GM12878 (cell line): Measurements from ENCODE around the gene COL7A1. TPM values are rescaled to one million over a fixed set of nuclear protein-coding genes. Genes with fewer than 3 reads are reported as not detected.

Experiments used
- ATAC-seq: fragments of 200-7000 bp; cut with Tn5 transposase; 3 replicates; pipeline ENCODE4 v1.9.1; 2020; ENCODE audit warnings: mild to moderate bottlenecking, moderate library complexity
- BruUV-seq: library from RNA; stranded (reverse); fragments of 400-500 nt; replicated peaks from 2 replicates; lab custom pipeline; 2021; lab: Mats Ljungman, UMichigan
- CTCF ChIA-PET: fragments of 300-600 bp; sonication (Branson Sonifier 250); formaldehyde crosslinking; extraction: SDS; loops from one replicate; lab custom pipeline; 2021; ENCODE audit warnings: inconsistent platforms; lab: Yijun Ruan, JAX
- POLR2A ChIA-PET: fragments of 350-600 bp; formaldehyde crosslinking; extraction: SDS; loops from one replicate; lab custom pipeline; 2021; ENCODE audit warnings: inconsistent platforms; lab: Charles Lee
- RAD21 ChIA-PET: fragments of 300-600 bp; sonication (Branson Sonifier 250); formaldehyde crosslinking; loops from one replicate; lab custom pipeline; 2023; ENCODE audit warnings: antibody characterized with exemption; ENCODE audit not compliant: unreplicated experiment; lab: Charles Lee
- SMC1A ChIA-PET: fragments of 300-600 bp; sonication (Branson Sonifier 250); formaldehyde crosslinking; loops from one replicate; lab custom pipeline; 2023; ENCODE audit not compliant: unreplicated experiment, uncharacterized antibody; lab: Charles Lee
- DNase-seq: peaks from one replicate; pipeline ENCODE4 v3.0.0-alpha.2; 2011; ENCODE audit warnings: low read depth, low spot score
- FAIRE-seq: peaks from 3 replicates; lab custom pipeline; 2011; peaks lifted over from hg19 to GRCh38; lab: Jason Lieb, UNC
- H2AFZ ChIP-seq: 2 replicates; pipeline ENCODE4 v1.6.0; 2011; ENCODE audit warnings: low read depth, low read length, control low read depth; ENCODE audit not compliant: control insufficient read depth
- H3K27ac ChIP-seq: 2 replicates; pipeline ENCODE4 v1.5.1; 2011; ENCODE audit warnings: control low read depth; ENCODE audit not compliant: control insufficient read depth, insufficient read depth
- H3K27me3 ChIP-seq, 2 experiments: replicated peaks in 1 of 2; 2 replicates each; pipeline versions ENCODE4 v1.6.0 to v1.6.1; 2011; ENCODE audit warnings: low read length in 1 of 2; ENCODE audit not compliant: control insufficient read depth in 2 of 2, insufficient read depth in 2 of 2
- H3K36me3 ChIP-seq, 2 experiments: 2 replicates each; pipeline ENCODE4 v1.5.1; 2011; ENCODE audit warnings: low read length in 1 of 2; ENCODE audit not compliant: control insufficient read depth in 2 of 2, insufficient read depth in 2 of 2
- H3K4me1 ChIP-seq: 2 replicates; pipeline ENCODE4 v1.6.1; 2011; ENCODE audit warnings: mild to moderate bottlenecking, low read length, moderate library complexity, mixed read lengths; ENCODE audit not compliant: control insufficient read depth, insufficient read depth
- H3K4me2 ChIP-seq: 2 replicates; pipeline ENCODE4 v1.6.0; 2011; ENCODE audit warnings: control low read depth; ENCODE audit not compliant: control insufficient read depth, insufficient read depth
- H3K4me3 ChIP-seq: fragments of 200-600 bp; sonication (generic); 2 replicates; pipeline ENCODE4 v1.5.1; 2016
- H3K79me2 ChIP-seq: 2 replicates; pipeline ENCODE4 v1.6.0; 2011; ENCODE audit warnings: low read length; ENCODE audit not compliant: control insufficient read depth, insufficient read depth
- H3K9ac ChIP-seq: 2 replicates; pipeline ENCODE4 v1.8.0; 2011; ENCODE audit warnings: low read length, control low read depth, mixed read lengths; ENCODE audit not compliant: control insufficient read depth, insufficient read depth
- H3K9me3 ChIP-seq: replicated peaks from 3 replicates; pipeline ENCODE4 v1.5.1; 2011; ENCODE audit warnings: mild to moderate bottlenecking, low read length; ENCODE audit not compliant: control insufficient read depth, insufficient read depth
- H4K20me1 ChIP-seq: 2 replicates; pipeline ENCODE4 v1.6.0; 2011; ENCODE audit not compliant: control insufficient read depth, insufficient read depth
- BMI1 ChIP-seq: fragments of 450-650 bp; IDR thresholded peaks from 2 replicates; pipeline ENCODE4 v1.6.1; 2016; ENCODE audit warnings: mild to moderate bottlenecking, moderate library complexity, borderline replicate concordance
- GABPA ChIP-seq: IDR thresholded peaks from 2 replicates; pipeline ENCODE4 v1.6.1; 2014; ENCODE audit warnings: antibody characterized with exemption, low read depth, mild to moderate bottlenecking, inconsistent platforms
- HDAC2 ChIP-seq: fragments of 200-600 bp; sonication (generic); IDR thresholded peaks from 2 replicates; pipeline ENCODE4 v1.6.1; 2017
- IKZF1 ChIP-seq: fragments of 450-650 bp; conservative IDR thresholded peaks from 2 replicates; pipeline ENCODE4 v1.6.1; 2017; ENCODE audit warnings: antibody characterized with exemption, mild to moderate bottlenecking
- MXI1 ChIP-seq: fragments of 150-350 bp; IDR thresholded peaks from 2 replicates; pipeline ENCODE4 v1.6.1; 2011; ENCODE audit warnings: low read depth, mild to moderate bottlenecking, inconsistent platforms, low read length, improper control_type of control experiment
- NFIC ChIP-seq: IDR thresholded peaks from 2 replicates; pipeline ENCODE4 v1.6.1; 2012; ENCODE audit warnings: low read depth, mild to moderate bottlenecking, inconsistent platforms, low read length, moderate library complexity
- RUNX3 ChIP-seq: IDR thresholded peaks from 2 replicates; pipeline ENCODE4 v1.6.1; 2012; ENCODE audit warnings: low read length, inconsistent platforms
- SMAD5 ChIP-seq: IDR thresholded peaks from 2 replicates; pipeline ENCODE4 v1.6.1; 2016; ENCODE audit warnings: antibody characterized with exemption, low read depth
- SMC3 ChIP-seq: IDR thresholded peaks from 2 replicates; pipeline ENCODE4 v1.6.1; 2011; ENCODE audit warnings: low read length, improper control_type of control experiment, borderline replicate concordance
- TAF1 ChIP-seq: IDR thresholded peaks from 2 replicates; pipeline ENCODE4 v1.6.1; 2011; ENCODE audit warnings: mild to moderate bottlenecking, low read depth, low read length, borderline replicate concordance
- TCF7 ChIP-seq: IDR thresholded peaks from 2 replicates; pipeline ENCODE4 v1.6.1; 2014; ENCODE audit warnings: antibody characterized with exemption, borderline replicate concordance
- WGBS: methylation state at CpG from one replicate; pipeline ENCODE4 v1.1.6; 2016; ENCODE audit warnings: low lambda C conversion rate; ENCODE audit not compliant: insufficient replicate concordance, insufficient coverage; ENCODE audit errors: missing lambda C conversion rate; 5-methylcytosine and 5-hydroxymethylcytosine counted together
- in situ Hi-C: fragments of 300-500 bp; cut with MboI; formaldehyde crosslinking; loops from 9 replicates; pipeline ENCODE4 v1.14.3; 2018; ENCODE audit warnings: mixed read lengths
- intact Hi-C: fragments of 100-400 bp; cut with micrococcal nuclease; formaldehyde crosslinking; loops from one replicate; pipeline ENCODE4 v1.14.2; 2022; ENCODE audit not compliant: unreplicated experiment
- polyA plus RNA-seq, 11 experiments: library from polyadenylated mRNA; depleted of rRNA in 4 of 11; unstranded in 6 of 11; stranded (reverse) in 5 of 11; fragments of >200 nt; fragmentation: Nextera tagmentation in 4 of 11; fragmentation: Illumina TruSeq in 1 of 11; extraction: Ambion mirVana in 4 of 11; extraction: Trizol in 1 of 11; gene quantifications; 1 replicate in 1 of 11; 2 replicates in 10 of 11; pipeline versions ENCODE4 v1.2.1 to v1.2.3, GENCODE V29; 2011 to 2016; ENCODE audit warnings: inconsistent platforms in 2 of 11, missing spikeins in 2 of 11, low read depth in 1 of 11
- total RNA-seq, 4 experiments: library from RNA; depleted of rRNA in 3 of 4; stranded (reverse); fragments of >200 nt in 3 of 4; fragmentation: Illumina TruSeq in 1 of 4; extraction: Trizol in 1 of 4; gene quantifications; 2 replicates each; pipeline versions ENCODE4 v1.2.1 to v1.2.3, GENCODE V29; 2013 to 2021
- TF ChIP-seq, protein P1 (sequence below), 3 experiments: IDR thresholded peaks in 2 of 3; conservative IDR thresholded peaks in 1 of 3; 2 replicates each; pipeline ENCODE4 v1.5.1; 2011; ENCODE audit warnings: low read depth in 3 of 3, low read length in 3 of 3, mild to moderate bottlenecking in 3 of 3, control low read depth in 2 of 3, moderate library complexity in 2 of 3, inconsistent platforms in 1 of 3, mixed read lengths in 1 of 3; ENCODE audit not compliant: control insufficient read depth in 2 of 3, insufficient read depth in 1 of 3; ENCODE audit errors: extremely low read depth in 1 of 3
- TF ChIP-seq, protein P2 (sequence below): fragments of 450-650 bp; IDR thresholded peaks from 2 replicates; pipeline ENCODE4 v1.6.1; 2018; ENCODE audit warnings: borderline replicate concordance, mild to moderate bottlenecking; ENCODE audit not compliant: partially characterized antibody
- TF ChIP-seq, protein P3 (sequence below): IDR thresholded peaks from 2 replicates; pipeline ENCODE4 v1.6.1; 2011; ENCODE audit warnings: borderline replicate concordance, low read depth, mild to moderate bottlenecking, moderate library complexity, low read length; ENCODE audit not compliant: insufficient read depth, poor library complexity, severe bottlenecking
- TF ChIP-seq, protein P4 (sequence below): fragments of 450-650 bp; IDR thresholded peaks from 2 replicates; pipeline ENCODE4 v1.6.1; 2017; ENCODE audit warnings: mild to moderate bottlenecking, moderate library complexity

Gene COL7A1
- total and polyA plus RNA-seq, 10 of the 15 experiments (the other 5 are each of a cell fraction or from before 2014, with no cell fraction given) = 0.01 to 1.9 (median 0.29) TPM; not detected in 1

DNA sequence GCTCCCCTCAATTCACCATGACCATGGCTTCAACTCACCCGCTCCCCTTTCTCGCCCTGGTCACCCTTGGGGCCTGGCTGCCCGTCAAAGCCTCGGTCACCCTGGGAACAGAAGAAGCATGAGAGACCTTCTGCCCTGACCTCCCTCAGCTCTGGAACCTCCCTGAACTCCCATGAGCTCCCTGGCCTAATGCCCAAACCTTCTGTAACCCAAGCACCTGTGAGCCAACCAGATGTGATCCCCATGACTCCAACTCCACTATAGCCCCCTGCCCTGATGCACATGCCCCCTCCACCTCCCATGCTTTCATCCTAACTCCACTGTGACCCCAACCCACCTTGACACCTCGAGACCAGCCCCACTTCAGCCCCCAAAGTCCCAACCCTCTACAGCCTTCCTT is 28.0 kb downstream of the COL7A1 start:
- Histone ChIP-seq H3K79me2 (no peaks in the 10 kb centered on the region), H3K4me2 (no peak overlapping the region), H3K27me3 (no peaks in the 10 kb centered on the region), H3K27ac (no peak overlapping the region), H3K4me3 (no peak overlapping the region), H2AFZ (no peak overlapping the region), H4K20me1 (no peaks in the 10 kb centered on the region), H3K9me3 (no peaks in the 10 kb centered on the region), H3K4me1 (no peaks in the 10 kb centered on the region), H3K9ac (no peak overlapping the region), H3K36me3 (no peaks in the 10 kb centered on the region)
- DNase-seq (no peak), FAIRE-seq (no peak), ATAC-seq (no peak)
- CTCF ChIA-PET = interaction anchor here (1.6 kb wide), 1 partner anchor 10 kb away, joined by 4 read pairs; no protein-coding TSS in a partner anchor
- BruUV-seq = no TSS peak
- SMC1A ChIA-PET = no interaction called here
- RAD21 ChIA-PET = no interaction called here
- WGBS = 39% methylated on average over 5 of the region's 5 CpGs
- POLR2A ChIA-PET = no interaction called here
- intact Hi-C loops (no loop called here), in situ Hi-C loops (no loop called here)
- TF ChIP-seq NFIC (no peak), BMI1 (no peak), GABPA (no peak), SMAD5 (no peak), SMC3 (no peak), RUNX3 (no peak), MXI1 (no peak), TCF7 (no peak), IKZF1 (no peak), TAF1 (no peak), HDAC2 (no peak)
- TF ChIP-seq, protein P1, sequence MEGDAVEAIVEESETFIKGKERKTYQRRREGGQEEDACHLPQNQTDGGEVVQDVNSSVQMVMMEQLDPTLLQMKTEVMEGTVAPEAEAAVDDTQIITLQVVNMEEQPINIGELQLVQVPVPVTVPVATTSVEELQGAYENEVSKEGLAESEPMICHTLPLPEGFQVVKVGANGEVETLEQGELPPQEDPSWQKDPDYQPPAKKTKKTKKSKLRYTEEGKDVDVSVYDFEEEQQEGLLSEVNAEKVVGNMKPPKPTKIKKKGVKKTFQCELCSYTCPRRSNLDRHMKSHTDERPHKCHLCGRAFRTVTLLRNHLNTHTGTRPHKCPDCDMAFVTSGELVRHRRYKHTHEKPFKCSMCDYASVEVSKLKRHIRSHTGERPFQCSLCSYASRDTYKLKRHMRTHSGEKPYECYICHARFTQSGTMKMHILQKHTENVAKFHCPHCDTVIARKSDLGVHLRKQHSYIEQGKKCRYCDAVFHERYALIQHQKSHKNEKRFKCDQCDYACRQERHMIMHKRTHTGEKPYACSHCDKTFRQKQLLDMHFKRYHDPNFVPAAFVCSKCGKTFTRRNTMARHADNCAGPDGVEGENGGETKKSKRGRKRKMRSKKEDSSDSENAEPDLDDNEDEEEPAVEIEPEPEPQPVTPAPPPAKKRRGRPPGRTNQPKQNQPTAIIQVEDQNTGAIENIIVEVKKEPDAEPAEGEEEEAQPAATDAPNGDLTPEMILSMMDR (IDR thresholded peaks at IDR 0.05 in 2 of 3, conservative IDR thresholded peaks at IDR 0.05 in 1 of 3; ENCODE audit: control insufficient read depth in 2 of 3, extremely low read depth in 1 of 3, insufficient read depth in 1 of 3, low read depth in 3 of 3, low read length in 3 of 3) = no peak
- TF ChIP-seq, protein P2, sequence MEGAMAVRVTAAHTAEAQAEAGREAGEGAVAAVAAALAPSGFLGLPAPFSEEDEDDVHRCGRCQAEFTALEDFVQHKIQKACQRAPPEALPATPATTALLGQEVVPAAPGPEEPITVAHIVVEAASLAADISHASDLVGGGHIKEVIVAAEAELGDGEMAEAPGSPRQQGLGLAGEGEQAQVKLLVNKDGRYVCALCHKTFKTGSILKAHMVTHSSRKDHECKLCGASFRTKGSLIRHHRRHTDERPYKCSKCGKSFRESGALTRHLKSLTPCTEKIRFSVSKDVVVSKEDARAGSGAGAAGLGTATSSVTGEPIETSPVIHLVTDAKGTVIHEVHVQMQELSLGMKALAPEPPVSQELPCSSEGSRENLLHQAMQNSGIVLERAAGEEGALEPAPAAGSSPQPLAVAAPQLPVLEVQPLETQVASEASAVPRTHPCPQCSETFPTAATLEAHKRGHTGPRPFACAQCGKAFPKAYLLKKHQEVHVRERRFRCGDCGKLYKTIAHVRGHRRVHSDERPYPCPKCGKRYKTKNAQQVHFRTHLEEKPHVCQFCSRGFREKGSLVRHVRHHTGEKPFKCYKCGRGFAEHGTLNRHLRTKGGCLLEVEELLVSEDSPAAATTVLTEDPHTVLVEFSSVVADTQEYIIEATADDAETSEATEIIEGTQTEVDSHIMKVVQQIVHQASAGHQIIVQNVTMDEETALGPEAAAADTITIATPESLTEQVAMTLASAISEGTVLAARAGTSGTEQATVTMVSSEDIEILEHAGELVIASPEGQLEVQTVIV = no peak
- TF ChIP-seq, protein P3, sequence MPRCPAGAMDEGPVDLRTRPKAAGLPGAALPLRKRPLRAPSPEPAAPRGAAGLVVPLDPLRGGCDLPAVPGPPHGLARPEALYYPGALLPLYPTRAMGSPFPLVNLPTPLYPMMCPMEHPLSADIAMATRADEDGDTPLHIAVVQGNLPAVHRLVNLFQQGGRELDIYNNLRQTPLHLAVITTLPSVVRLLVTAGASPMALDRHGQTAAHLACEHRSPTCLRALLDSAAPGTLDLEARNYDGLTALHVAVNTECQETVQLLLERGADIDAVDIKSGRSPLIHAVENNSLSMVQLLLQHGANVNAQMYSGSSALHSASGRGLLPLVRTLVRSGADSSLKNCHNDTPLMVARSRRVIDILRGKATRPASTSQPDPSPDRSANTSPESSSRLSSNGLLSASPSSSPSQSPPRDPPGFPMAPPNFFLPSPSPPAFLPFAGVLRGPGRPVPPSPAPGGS = no peak
- TF ChIP-seq, protein P4, sequence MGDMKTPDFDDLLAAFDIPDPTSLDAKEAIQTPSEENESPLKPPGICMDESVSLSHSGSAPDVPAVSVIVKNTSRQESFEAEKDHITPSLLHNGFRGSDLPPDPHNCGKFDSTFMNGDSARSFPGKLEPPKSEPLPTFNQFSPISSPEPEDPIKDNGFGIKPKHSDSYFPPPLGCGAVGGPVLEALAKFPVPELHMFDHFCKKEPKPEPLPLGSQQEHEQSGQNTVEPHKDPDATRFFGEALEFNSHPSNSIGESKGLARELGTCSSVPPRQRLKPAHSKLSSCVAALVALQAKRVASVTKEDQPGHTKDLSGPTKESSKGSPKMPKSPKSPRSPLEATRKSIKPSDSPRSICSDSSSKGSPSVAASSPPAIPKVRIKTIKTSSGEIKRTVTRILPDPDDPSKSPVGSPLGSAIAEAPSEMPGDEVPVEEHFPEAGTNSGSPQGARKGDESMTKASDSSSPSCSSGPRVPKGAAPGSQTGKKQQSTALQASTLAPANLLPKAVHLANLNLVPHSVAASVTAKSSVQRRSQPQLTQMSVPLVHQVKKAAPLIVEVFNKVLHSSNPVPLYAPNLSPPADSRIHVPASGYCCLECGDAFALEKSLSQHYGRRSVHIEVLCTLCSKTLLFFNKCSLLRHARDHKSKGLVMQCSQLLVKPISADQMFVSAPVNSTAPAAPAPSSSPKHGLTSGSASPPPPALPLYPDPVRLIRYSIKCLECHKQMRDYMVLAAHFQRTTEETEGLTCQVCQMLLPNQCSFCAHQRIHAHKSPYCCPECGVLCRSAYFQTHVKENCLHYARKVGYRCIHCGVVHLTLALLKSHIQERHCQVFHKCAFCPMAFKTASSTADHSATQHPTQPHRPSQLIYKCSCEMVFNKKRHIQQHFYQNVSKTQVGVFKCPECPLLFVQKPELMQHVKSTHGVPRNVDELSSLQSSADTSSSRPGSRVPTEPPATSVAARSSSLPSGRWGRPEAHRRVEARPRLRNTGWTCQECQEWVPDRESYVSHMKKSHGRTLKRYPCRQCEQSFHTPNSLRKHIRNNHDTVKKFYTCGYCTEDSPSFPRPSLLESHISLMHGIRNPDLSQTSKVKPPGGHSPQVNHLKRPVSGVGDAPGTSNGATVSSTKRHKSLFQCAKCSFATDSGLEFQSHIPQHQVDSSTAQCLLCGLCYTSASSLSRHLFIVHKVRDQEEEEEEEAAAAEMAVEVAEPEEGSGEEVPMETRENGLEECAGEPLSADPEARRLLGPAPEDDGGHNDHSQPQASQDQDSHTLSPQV = no peak
